Lung microvascular endothelial cell (primary cell): Measurements from ENCODE around the gene SLC22A23. TPM values are rescaled to one million over a fixed set of nuclear protein-coding genes. Genes with fewer than 3 reads are reported as not detected.

Source experiments
- DNase-seq, 2 donors: peaks; one replicate each; pipeline versions ENCODE4 v3.0.0 to v3.0.0-alpha.2; 2010; ENCODE audit warnings: low read depth in 2 of 2
- total RNA-seq: library from RNA; depleted of rRNA; stranded (reverse); fragments of >200 nt; gene quantifications from 2 replicates; pipeline ENCODE4 v1.2.1, GENCODE V29; 2014

Gene SLC22A23
- total RNA-seq, 1 donor from 2014 or later: 59.3 TPM

DNA sequence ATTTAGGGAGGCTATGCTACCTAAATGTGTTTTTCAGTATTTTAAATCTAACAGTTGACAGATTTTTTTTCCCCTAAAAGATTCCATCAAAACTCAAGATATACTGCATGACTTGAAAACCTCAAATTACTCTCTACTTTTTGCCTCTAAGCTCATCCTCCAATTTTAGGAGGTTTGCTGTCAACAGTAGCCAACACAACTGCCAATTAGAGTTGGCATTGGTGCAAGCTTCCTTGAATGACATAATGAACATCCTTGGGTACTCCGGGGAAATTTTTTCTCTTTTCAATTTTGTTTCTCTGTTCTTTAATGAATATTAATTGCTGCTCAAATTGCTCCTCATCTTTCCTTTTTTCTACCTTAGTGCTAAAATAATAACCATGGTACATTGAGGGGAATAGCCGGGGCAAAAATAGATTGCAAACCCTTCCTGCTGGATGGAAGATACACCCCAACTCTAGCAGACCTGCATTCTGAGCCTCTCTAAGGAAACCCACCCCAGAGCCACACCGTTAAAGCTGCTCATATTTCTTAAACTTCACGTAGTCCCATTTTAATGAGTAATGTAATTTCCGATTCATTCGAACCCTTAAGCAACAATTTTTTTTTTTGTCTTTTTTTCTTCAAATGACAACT, 34.3 kb downstream of the SLC22A23 start:
- no peak for DNase-seq

- DNase-seq: peak; percentile 61 to 82
These were observed 34.9 kb downstream of the SLC22A23 start for GRCh38 chr6:3421791-3422434.

DNA sequence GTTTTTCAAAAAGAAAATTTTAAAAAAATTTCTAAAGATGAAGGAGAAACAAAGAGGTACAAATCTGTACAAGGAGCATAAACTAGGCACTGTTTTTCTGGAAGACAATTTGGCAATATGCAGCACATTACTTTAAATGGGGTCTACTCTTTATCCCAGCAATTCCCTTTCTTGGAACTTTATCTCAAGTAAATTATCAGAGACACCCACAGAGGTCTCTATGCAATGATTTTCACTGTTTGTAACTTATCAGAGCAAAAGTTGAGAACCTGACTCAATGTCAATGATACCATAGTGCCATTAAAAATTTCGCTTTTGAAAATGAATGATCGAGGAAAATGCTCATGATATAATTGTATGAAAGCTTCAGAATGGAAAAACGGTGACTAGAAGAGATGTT, 35.7 kb downstream of the SLC22A23 start:
- no peak for DNase-seq

DNA sequence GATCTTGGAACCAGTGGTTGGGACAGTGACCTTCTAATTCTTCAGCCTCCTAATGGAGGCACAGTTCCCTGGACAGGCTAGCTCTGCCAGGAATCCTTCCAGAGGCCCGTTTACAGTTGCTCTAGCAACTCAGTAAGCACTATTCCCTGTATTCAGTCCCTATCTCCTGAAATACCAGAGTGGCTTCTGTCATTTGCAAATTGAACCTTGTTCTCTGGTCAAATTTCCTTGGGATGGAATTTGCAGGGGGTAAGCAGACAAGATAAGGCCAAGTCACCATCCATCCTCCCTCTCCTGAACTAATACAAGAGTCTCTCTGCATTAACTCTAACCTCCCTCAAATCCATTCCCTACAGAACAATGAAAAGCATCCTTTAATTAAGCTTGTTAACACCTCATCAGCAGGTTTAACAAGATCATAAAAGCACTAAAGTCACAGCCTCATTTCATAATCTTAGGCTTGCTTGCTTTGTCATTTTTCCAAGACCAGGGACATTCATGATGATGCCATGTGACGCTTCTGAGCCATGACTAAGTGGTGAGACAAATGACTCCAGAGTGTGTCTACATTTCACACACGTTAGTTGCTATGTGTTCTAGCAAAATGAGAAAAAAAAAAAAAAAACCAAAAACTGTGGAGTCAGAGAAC, 37.1 kb downstream of the SLC22A23 start:
- peak in 1 of 2 donors; percentile 33 for DNase-seq

DNA sequence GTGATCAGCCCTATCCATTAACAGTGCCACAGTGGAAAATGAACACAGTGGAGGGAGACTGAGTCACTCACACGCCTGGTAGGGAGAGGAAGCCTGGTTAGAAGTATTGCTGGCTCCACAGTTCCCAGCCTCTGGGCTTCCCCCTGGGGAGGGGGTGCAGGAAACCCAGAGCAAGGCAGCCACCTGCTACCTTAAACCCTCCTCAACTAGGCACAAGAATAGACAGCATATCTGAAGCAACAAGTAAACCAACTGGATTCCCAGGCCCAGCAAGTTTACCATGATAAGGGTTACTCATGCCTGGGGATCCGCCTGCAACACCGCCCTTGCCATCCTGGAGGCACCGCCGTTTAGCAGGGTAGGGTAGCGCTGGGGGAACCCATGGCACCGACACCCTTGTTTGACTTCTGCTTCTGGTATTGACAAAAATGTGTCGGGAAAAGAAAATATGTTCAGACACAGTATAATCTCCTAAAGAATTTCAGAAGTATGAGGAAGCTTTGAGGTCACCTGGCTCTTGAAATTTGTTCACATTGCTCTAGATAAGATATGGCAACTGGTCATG, 38.3 kb downstream of the SLC22A23 start:
- DNase-seq: no peak

DNA sequence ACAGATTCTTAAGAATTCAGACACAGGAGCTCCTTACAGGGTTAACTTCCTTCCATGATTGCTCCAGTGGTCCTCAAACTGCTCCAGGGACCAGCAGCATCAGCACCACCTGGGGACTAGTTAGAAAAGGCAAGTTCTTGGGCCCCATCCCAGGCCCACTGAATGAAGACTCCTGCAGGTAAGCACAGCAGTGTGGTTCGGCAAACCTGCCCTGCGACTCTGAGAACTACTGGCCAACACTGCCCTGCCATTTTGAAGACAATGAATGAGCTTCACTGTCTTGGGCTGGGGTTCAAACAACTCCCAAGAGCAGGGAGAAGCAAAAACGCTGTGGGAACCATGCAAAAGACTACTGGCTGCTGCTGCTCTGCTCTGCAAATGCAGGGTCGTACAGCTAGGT, 39.4 kb downstream of the SLC22A23 start:
- no peak for DNase-seq

DNA sequence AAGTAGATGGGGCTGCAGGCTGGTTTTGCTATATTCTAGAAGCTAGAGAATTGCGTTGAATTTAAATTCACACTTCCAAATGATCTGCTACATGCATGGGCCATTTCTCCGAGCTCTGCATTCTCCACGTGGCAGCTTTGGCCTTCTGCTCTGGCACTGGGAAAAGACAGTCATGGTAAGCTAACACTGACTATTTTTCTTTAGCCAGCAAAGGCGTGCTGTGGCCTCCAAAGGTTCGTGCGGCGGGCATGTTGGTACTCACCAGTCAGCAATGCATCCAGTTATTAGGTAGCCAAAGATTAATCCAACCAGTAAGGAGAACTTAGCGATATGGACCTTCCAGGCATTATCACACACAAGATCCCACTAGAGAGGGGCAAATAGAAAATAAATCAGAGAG, 41.4 kb downstream of the SLC22A23 start:
- no peak for DNase-seq

- DNase-seq: no peak
These were observed 41.8 kb downstream of the SLC22A23 start for GRCh38 chr6:3415082-3415453.

DNA sequence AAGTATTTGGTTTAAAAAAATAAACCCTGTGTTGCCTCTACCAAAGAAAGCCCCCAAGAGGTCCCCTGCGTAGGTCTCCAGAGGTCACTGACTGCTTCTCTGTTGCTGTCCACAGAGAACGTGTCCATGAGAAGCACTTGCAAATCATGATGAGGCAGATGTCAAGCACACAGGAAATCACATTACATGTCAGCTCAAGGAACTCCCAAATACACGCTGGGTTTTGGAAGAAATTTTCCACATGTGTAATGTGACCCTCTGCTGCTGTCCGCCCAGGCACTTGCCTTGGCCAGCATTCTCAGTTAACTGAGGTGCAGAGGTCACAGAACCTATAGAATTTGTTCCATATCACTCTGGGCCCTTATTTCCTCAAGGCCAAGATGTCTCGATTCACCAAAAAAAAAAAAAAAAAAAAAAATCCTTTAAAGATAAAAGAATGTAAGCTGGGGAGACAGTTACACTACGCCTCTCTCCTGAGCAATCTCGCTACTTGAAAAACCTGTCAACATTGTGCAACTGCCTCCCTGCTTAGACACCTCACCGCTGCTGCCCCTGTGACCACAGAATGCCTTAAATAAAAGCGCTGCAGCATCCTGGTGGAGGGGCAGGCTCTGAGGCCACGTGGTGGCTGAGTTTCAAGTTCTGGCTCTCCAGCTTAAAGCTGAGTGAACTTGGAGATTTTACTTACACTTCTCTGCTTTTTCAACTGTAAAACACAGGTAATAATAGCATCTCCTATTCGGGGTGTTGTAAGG, 42.3 kb downstream of the SLC22A23 start:
- DNase-seq: no peak

DNA sequence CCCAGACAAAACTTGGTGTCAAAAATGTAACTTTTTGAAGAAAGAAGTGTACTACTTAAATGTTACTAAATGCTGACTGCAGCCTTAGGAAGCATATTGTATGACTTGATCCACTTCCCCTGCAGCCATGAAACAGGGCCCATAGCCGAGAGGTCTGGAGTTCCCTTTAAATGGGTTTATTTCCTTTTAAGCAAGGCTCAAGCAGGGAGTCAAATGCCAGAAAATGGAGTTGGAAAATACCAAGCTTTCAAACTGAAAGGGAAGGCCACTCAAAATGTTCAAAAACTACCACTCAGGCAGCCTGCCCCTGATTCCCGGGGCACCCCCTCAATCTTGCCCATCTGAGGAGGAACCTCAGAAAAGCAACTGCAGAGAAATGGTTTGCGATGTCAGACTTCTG, 43.3 kb downstream of the SLC22A23 start:
- no peak for DNase-seq

DNA sequence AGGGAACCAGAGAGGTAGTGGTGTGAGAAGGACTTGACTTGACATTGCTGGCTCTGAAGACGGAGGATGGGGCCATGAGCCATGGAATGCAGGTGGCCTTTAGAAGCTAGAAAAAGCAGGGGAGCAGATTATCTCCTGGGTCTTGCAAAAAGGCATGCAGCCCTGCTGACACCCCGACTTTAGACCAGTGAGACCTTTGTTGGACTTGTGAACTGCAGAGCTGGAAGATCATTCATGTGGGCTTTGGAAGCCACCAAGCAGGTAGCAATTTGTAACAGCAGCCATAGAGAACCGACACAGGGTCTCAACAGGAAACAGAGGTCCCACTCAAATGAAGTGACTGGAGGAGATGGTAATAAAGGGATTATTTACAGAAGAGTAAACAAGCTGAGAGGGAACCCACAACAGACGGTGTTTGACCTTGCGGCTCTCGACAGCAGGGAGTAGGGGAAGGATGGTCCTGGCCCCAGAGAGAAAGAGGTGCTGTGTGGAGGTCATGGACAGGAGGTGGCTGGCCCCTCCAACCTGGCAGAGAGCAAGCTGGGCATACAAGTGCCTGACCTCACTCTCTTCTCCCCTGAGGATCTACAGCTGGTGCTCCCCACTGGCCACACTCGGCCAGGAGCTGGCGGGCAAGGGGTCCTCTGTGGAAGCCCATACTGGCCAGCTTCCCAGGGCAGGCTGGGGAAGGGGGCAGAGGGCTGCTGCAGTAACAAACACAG, 43.9 kb downstream of the SLC22A23 start:
- no peak for DNase-seq

GRCh38 chr6:3411967-3412778, 44.7 kb downstream of the SLC22A23 start:
- no peak for DNase-seq

DNA sequence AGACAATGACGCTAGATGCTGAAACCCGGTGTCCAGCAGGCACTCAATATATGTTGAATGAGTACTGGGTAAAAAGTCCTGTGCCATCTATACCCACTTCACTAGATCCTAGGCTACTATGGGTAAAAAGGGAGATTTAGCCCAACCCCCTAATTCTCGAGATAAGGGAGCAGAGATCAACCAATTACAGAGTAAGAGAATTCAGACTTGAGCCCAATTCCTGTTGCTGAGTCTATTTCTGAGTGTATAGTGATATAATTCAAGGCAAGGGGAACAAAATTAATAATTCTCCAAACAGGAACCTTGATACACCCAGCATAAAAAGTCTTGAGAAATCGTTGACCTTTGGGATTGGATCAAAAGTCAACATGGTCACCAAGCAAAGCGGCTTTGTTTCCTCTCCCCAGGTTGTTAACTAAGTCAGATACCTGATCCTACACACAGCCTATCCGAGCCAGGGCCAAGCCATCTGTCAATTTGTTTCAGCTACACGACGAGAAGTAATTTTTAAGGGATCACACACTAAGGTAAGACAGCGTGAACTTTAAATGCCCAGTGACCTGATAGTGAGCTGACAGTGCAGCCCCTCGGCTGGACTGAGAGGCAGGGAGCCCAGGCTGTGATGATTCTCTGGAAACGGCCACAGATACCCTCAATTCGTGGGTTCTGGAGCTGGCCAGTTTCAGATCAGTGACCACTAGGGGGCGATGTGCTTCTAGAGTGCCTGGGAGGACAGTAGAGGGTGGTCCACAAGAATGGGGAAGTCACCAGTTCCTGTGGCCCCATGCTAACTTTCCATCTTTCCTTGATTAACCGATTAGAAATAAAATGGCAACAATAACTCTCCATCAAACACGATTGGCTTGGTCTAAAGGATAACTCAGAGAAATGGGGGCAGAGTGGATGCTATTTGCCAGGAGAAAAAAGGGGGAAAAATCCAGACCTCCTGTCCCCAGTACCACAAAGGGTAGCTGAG, 46.2 kb downstream of the SLC22A23 start:
- peak; percentile 72 to 85 for DNase-seq

- no peak for DNase-seq
These were observed 47.0 kb downstream of the SLC22A23 start for GRCh38 chr6:3409699-3410384.

GRCh38 chr6:3408665-3409064, 48.2 kb downstream of the SLC22A23 start:
- no peak for DNase-seq

DNA sequence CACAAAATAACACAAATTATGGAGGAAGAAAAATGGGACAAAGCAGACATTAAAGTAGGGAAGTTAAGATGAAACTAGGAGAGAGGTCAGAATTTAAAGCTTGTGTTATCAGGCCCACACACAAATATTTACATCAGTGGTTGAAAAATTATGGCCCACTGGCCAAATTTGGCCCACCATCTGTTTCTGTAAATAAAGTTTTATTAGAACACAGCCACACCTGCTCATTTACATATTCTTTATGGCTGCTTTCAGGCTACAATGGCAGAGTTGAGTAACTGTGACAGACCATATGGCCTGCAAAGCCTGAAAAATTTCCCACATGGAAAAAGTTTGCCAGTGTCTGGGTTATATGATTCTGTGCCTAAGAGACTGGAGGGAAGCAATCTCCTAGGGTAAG, 49.0 kb downstream of the SLC22A23 start:
- DNase-seq: no peak

GRCh38 chr6:3406891-3407809, 49.7 kb downstream of the SLC22A23 start:
- DNase-seq: no peak
